IPS DF 6.9 (cell line): ENCODE results near the gene PLCL1.

ENCODE experiments used
- DNase-seq: peaks from one replicate; pipeline ENCODE4 v3.0.0-alpha.2; 2013; ENCODE audit warnings: low read depth, low spot score
- H3K27ac ChIP-seq: one replicate; pipeline ENCODE4 v1.5.1; 2013; ENCODE audit warnings: low read length, control low read depth
- H3K27me3 ChIP-seq: 2 replicates; pipeline ENCODE4 v1.6.1; 2013; ENCODE audit warnings: mild to moderate bottlenecking, low read length; ENCODE audit not compliant: control insufficient read depth, insufficient read depth
- H3K36me3 ChIP-seq: 2 replicates; pipeline ENCODE4 v1.6.1; 2013; ENCODE audit warnings: low read length; ENCODE audit not compliant: control insufficient read depth, insufficient read depth
- H3K4me1 ChIP-seq: 2 replicates; pipeline ENCODE4 v1.6.1; 2013; ENCODE audit warnings: low read length; ENCODE audit not compliant: control insufficient read depth, insufficient read depth
- H3K4me3 ChIP-seq: 2 replicates; pipeline ENCODE4 v1.5.1; 2013; ENCODE audit warnings: mild to moderate bottlenecking, low read length
- H3K9me3 ChIP-seq: 2 replicates; pipeline ENCODE4 v1.6.1; 2013; ENCODE audit warnings: low read length, inconsistent platforms; ENCODE audit not compliant: control insufficient read depth, insufficient read depth
- WGBS: extraction: QIAGEN DNeasy Blood & Tissue Kit; methylation state at CpG from one replicate; pipeline ENCODE4 v1.1.7; 2013; ENCODE audit warnings: mixed read lengths, missing lambda C conversion rate; ENCODE audit not compliant: insufficient read length, insufficient coverage; 5-methylcytosine and 5-hydroxymethylcytosine counted together

The PLCL1 gene

GRCh38 chr2:197793456-197793855, 10.9 kb upstream of the PLCL1 start:
- WGBS: no CpG with 5 or more reads among the region's 1 CpG
- DNase-seq: no peak
- Histone ChIP-seq H3K27ac (no peak overlapping the region), H3K4me1 (no peaks in the 10 kb centered on the region), H3K36me3 (no peaks in the 10 kb centered on the region), H3K27me3 (no peaks in the 10 kb centered on the region), H3K9me3 (no peaks in the 10 kb centered on the region), H3K4me3 (no peak overlapping the region)

- H3K36me3 ChIP-seq: no peaks in the 10 kb centered on the region
- no peaks in the 10 kb centered on the region for H3K27me3 ChIP-seq
Measured at GRCh38 chr2:197795277-197795676, 9.1 kb upstream of the PLCL1 start.

GRCh38 chr2:197798187-197798586, 6.2 kb upstream of the PLCL1 start:
- Histone ChIP-seq H3K4me3 (no peak overlapping the region), H3K27ac (no peak overlapping the region), H3K4me1 (no peaks in the 10 kb centered on the region), H3K36me3 (no peaks in the 10 kb centered on the region), H3K27me3 (no peaks in the 10 kb centered on the region), H3K9me3 (no peaks in the 10 kb centered on the region; the same call in 1 of the 2 replicates)
- WGBS: 100% methylated on average over 1 of the region's 4 CpGs
- no peak for DNase-seq

More at GRCh38 chr2:197795277-197795676, 9.1 kb upstream of the PLCL1 start:
- Histone ChIP-seq H3K9me3 (no peaks in the 10 kb centered on the region; the same call in 1 of the 2 replicates), H3K4me3 (no peak overlapping the region), H3K4me1 (no peaks in the 10 kb centered on the region), H3K27ac (no peak overlapping the region)
- DNase-seq: no peak

GRCh38 chr2:197799068-197799467, 5.3 kb upstream of the PLCL1 start:
- Histone ChIP-seq H3K9me3 (no peaks in the 10 kb centered on the region; the same call in 1 of the 2 replicates), H3K4me1 (no peaks in the 10 kb centered on the region), H3K27me3 (no peaks in the 10 kb centered on the region), H3K36me3 (no peaks in the 10 kb centered on the region), H3K4me3 (no peak overlapping the region), H3K27ac (no peak overlapping the region)
- DNase-seq: no peak
- WGBS: no CpG with 5 or more reads among the region's 3 CpGs

- H3K27me3 ChIP-seq: peaks cover under 1% of the 10 kb centered on the region; the same call in 1 of the 2 replicates
- WGBS: no CpG with 5 or more reads among the region's 2 CpGs
- no peaks in the 10 kb centered on the region for H3K36me3 ChIP-seq
Measured at GRCh38 chr2:197800091-197800490, 4.3 kb upstream of the PLCL1 start.

GRCh38 chr2:197801033-197801432, 3.4 kb upstream of the PLCL1 start:
- no peak overlapping the region for H3K4me3 ChIP-seq
- H3K9me3 ChIP-seq: no peaks in the 10 kb centered on the region; the same call in 1 of the 2 replicates
- DNase-seq: no peak
- H3K27ac ChIP-seq: no peak overlapping the region
- peaks cover 10% of the 10 kb centered on the region for H3K27me3 ChIP-seq
- H3K36me3 ChIP-seq: no peaks in the 10 kb centered on the region
- no peaks in the 10 kb centered on the region for H3K4me1 ChIP-seq

More at GRCh38 chr2:197800091-197800490, 4.3 kb upstream of the PLCL1 start:
- H3K4me1 ChIP-seq: no peaks in the 10 kb centered on the region
- no peak for DNase-seq
- H3K4me3 ChIP-seq: no peak overlapping the region
- H3K27ac ChIP-seq: no peak overlapping the region
- no peaks in the 10 kb centered on the region; the same call in 1 of the 2 replicates for H3K9me3 ChIP-seq

- no peaks in the 10 kb centered on the region; the same call in 1 of the 2 replicates for H3K9me3 ChIP-seq
- H3K4me1 ChIP-seq: no peaks in the 10 kb centered on the region
- DNase-seq: no peak
- no peak overlapping the region for H3K27ac ChIP-seq
- no peak overlapping the region for H3K4me3 ChIP-seq
- H3K36me3 ChIP-seq: no peaks in the 10 kb centered on the region
- no CpG with 5 or more reads among the region's 2 CpGs for WGBS
- H3K27me3 ChIP-seq: peaks cover 11% of the 10 kb centered on the region
Measured at GRCh38 chr2:197803033-197803444, 1.4 kb upstream of the PLCL1 start.

- no peaks in the 10 kb centered on the region for H3K4me1 ChIP-seq
- no peak for DNase-seq
- H3K27me3 ChIP-seq: peaks cover 11% of the 10 kb centered on the region
- H3K36me3 ChIP-seq: no peaks in the 10 kb centered on the region
- WGBS: no CpG with 5 or more reads among the region's 92 CpGs
- peak overlapping the region; percentile 43; the same call in 1 of the 2 replicates for H3K4me3 ChIP-seq
- H3K9me3 ChIP-seq: no peaks in the 10 kb centered on the region
- H3K27ac ChIP-seq: no peak overlapping the region
Measured at GRCh38 chr2:197804758-197805714, 643 bp downstream of the PLCL1 start.

- no peak overlapping the region for H3K4me3 ChIP-seq
- no peaks in the 10 kb centered on the region for H3K4me1 ChIP-seq
- H3K9me3 ChIP-seq: no peaks in the 10 kb centered on the region
- no peak overlapping the region for H3K27ac ChIP-seq
- H3K27me3 ChIP-seq: peaks cover 11% of the 10 kb centered on the region
- WGBS: no CpG with 5 or more reads among the region's 11 CpGs
- DNase-seq: no peak
- H3K36me3 ChIP-seq: no peaks in the 10 kb centered on the region
Measured at GRCh38 chr2:197805715-197806633, 1.6 kb downstream of the PLCL1 start.

GRCh38 chr2:197809064-197809463, 4.7 kb downstream of the PLCL1 start:
- no peak for DNase-seq
- H3K9me3 ChIP-seq: no peaks in the 10 kb centered on the region
- peaks cover 11% of the 10 kb centered on the region for H3K27me3 ChIP-seq
- no peak overlapping the region for H3K27ac ChIP-seq
- no peaks in the 10 kb centered on the region for H3K36me3 ChIP-seq
- WGBS: no CpG with 5 or more reads among the region's 5 CpGs
- H3K4me3 ChIP-seq: no peak overlapping the region
- no peaks in the 10 kb centered on the region for H3K4me1 ChIP-seq
